Neural cell (in vitro differentiated cells): Measurements from ENCODE around the gene BHMT.

Experiments used
- EP300 ChIP-seq: fragments of 450-650 bp; conservative IDR thresholded peaks from 2 replicates; pipeline ENCODE4 v1.6.1; 2014; ENCODE audit warnings: antibody characterized with exemption, mild to moderate bottlenecking, moderate library complexity; ENCODE audit not compliant: poor library complexity, severe bottlenecking
- EZH2 ChIP-seq: fragments of 200-600, 300-800 bp; shearing (Covaris generic), sonication (generic); IDR thresholded peaks from 2 replicates; pipeline ENCODE4 v1.6.1; 2014; ENCODE audit warnings: antibody characterized with exemption, low read length, borderline replicate concordance, mild to moderate bottlenecking; ENCODE audit not compliant: insufficient read depth, poor library complexity, severe bottlenecking
- POLR2AphosphoS5 ChIP-seq: IDR thresholded peaks from 2 replicates; pipeline ENCODE4 v1.6.1; 2012
- SMC3 ChIP-seq: fragments of 450-650 bp; conservative IDR thresholded peaks from 2 replicates; pipeline ENCODE4 v1.6.1; 2014; ENCODE audit warnings: antibody characterized with exemption, mild to moderate bottlenecking, moderate library complexity; ENCODE audit not compliant: poor library complexity
- TAF1 ChIP-seq: IDR thresholded peaks from 2 replicates; pipeline ENCODE4 v1.6.1; 2012; ENCODE audit warnings: low read depth
- TF ChIP-seq, protein P1 (sequence below): fragments of 450-650 bp; IDR thresholded peaks from 2 replicates; pipeline ENCODE4 v1.5.1; 2014; ENCODE audit warnings: antibody characterized with exemption, mild to moderate bottlenecking, moderate library complexity; ENCODE audit not compliant: poor library complexity, severe bottlenecking
- TF ChIP-seq, protein P2 (sequence below): IDR thresholded peaks from 2 replicates; pipeline ENCODE4 v1.6.1; 2012; ENCODE audit warnings: borderline replicate concordance

DNA sequence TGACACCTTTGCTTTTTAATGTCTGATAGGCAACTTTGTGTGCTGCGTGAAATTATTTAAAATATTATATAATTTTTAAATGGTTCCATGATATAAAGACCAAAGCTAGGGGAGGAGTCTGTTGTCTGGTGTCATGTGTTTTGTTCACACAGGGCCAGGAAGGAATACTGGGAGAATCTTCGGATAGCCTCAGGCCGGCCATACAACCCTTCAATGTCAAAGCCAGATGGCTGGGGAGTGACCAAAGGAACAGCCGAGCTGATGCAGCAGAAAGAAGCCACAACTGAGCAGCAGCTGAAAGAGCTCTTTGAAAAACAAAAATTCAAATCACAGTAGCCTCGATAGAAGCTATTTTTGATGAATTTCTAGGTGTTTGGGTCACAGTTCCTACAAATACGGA, 19.2 kb downstream of the BHMT start:
- TF ChIP-seq SMC3: no peak
- TF ChIP-seq, protein P1, sequence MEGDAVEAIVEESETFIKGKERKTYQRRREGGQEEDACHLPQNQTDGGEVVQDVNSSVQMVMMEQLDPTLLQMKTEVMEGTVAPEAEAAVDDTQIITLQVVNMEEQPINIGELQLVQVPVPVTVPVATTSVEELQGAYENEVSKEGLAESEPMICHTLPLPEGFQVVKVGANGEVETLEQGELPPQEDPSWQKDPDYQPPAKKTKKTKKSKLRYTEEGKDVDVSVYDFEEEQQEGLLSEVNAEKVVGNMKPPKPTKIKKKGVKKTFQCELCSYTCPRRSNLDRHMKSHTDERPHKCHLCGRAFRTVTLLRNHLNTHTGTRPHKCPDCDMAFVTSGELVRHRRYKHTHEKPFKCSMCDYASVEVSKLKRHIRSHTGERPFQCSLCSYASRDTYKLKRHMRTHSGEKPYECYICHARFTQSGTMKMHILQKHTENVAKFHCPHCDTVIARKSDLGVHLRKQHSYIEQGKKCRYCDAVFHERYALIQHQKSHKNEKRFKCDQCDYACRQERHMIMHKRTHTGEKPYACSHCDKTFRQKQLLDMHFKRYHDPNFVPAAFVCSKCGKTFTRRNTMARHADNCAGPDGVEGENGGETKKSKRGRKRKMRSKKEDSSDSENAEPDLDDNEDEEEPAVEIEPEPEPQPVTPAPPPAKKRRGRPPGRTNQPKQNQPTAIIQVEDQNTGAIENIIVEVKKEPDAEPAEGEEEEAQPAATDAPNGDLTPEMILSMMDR: no peak
- no peak for TF ChIP-seq TAF1
- no peak for TF ChIP-seq EZH2
- TF ChIP-seq POLR2AphosphoS5: no peak
- TF ChIP-seq, protein P2, sequence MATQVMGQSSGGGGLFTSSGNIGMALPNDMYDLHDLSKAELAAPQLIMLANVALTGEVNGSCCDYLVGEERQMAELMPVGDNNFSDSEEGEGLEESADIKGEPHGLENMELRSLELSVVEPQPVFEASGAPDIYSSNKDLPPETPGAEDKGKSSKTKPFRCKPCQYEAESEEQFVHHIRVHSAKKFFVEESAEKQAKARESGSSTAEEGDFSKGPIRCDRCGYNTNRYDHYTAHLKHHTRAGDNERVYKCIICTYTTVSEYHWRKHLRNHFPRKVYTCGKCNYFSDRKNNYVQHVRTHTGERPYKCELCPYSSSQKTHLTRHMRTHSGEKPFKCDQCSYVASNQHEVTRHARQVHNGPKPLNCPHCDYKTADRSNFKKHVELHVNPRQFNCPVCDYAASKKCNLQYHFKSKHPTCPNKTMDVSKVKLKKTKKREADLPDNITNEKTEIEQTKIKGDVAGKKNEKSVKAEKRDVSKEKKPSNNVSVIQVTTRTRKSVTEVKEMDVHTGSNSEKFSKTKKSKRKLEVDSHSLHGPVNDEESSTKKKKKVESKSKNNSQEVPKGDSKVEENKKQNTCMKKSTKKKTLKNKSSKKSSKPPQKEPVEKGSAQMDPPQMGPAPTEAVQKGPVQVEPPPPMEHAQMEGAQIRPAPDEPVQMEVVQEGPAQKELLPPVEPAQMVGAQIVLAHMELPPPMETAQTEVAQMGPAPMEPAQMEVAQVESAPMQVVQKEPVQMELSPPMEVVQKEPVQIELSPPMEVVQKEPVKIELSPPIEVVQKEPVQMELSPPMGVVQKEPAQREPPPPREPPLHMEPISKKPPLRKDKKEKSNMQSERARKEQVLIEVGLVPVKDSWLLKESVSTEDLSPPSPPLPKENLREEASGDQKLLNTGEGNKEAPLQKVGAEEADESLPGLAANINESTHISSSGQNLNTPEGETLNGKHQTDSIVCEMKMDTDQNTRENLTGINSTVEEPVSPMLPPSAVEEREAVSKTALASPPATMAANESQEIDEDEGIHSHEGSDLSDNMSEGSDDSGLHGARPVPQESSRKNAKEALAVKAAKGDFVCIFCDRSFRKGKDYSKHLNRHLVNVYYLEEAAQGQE: no peak
- no peak for TF ChIP-seq EP300
